HG02885 (cell line): Measurements from ENCODE around the gene TGM2.

Source experiments
- ATAC-seq: cut with Tn5 transposase; IDR thresholded peaks from one replicate; pipeline ENCODE4 v1.9.1; 2021; ENCODE audit warnings: mild to moderate bottlenecking; ENCODE audit not compliant: unreplicated experiment, poor library complexity

The TGM2 gene

GRCh38 chr20:38178581-38178980, 13.5 kb upstream of the TGM2 start:
- no peak for ATAC-seq

GRCh38 chr20:38178065-38178491, 13.0 kb upstream of the TGM2 start:
- ATAC-seq, result no peak

DNA sequence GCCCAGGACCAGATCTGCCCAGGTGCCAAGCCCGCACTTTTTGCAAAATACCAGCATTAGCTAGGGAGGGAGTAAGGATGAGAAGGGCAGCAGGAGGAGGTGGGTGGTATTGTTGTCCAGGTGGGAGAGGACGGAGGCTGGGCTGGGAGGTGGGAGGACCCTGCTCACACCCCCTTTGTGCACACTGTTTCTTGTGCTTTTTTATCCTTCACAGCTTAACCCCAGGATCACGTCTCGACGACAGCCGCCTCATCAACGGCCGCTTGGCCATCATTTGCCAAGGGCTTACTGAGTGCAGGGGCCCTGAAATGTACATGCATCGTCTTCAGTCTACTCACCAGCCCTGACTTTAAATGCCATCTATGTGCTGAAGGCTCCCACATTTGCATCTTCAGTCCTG, 12.1 kb upstream of the TGM2 start:
- ATAC-seq, result no peak

- ATAC-seq, result no peak
These were observed 10.5 kb upstream of the TGM2 start for GRCh38 chr20:38175304-38176180.

DNA sequence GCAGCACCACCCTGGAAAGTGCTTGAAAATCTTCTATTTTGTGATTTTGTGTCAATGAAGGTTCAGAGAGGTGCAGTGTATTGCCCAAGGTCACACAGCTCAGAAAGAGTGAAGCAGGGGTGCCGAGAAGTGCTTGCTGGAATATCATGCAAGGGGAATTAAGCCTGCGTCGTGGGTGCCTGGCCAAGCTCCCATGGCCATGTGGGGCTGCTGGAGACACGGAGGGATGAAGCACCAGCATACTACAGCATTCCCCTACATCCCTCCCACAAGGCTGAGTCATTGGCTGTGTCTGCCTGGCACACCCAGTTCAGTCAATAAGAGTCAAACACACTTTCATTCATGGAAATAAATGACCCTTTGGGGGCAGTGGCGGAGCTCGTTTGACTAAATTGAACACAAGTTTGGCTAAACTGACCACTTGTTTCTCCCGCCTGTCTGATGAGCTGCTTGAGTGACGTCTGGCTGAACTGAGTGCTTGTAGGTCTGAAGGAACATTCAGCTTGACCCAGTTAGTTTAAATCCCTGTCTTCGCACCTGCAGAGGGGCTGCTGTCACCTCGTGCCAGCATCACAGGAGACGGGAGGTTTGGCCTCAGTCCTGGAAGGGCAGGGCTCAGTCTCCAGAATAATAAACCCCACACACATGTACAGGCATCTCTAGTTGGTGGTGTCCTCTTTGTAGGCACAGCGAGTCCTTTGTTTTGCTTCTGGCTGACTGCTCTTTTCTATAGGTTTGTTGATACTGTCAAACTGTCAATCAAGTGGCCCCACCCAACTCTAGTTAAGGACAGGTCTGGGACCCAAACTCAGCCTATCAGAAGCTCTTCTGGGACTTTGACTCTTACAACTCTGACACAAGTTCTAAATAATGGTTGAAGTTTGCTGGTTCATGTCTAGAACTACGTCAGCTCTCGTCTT, 8.4 kb upstream of the TGM2 start:
- no peak for ATAC-seq

DNA sequence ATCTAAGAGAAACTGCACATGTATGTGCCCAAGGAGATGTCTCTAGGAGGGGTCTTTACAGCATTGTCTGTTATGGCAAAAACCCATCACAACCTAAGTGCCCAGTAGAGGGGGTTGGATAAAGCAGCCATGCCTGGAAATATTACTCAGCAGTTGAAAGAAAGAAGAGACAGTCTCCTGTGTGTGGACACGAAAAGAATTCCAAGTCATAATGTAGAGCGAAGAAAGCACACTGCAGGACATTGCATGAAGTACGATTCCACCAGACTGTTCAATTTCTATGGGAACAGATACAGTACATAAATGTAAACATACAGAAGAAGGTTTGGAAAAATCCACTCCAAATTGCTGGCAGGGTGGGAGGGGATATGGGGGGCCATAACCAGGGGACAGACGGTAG, 7.3 kb upstream of the TGM2 start:
- ATAC-seq, result no peak

GRCh38 chr20:38171675-38172043, 6.6 kb upstream of the TGM2 start:
- no peak for ATAC-seq

DNA sequence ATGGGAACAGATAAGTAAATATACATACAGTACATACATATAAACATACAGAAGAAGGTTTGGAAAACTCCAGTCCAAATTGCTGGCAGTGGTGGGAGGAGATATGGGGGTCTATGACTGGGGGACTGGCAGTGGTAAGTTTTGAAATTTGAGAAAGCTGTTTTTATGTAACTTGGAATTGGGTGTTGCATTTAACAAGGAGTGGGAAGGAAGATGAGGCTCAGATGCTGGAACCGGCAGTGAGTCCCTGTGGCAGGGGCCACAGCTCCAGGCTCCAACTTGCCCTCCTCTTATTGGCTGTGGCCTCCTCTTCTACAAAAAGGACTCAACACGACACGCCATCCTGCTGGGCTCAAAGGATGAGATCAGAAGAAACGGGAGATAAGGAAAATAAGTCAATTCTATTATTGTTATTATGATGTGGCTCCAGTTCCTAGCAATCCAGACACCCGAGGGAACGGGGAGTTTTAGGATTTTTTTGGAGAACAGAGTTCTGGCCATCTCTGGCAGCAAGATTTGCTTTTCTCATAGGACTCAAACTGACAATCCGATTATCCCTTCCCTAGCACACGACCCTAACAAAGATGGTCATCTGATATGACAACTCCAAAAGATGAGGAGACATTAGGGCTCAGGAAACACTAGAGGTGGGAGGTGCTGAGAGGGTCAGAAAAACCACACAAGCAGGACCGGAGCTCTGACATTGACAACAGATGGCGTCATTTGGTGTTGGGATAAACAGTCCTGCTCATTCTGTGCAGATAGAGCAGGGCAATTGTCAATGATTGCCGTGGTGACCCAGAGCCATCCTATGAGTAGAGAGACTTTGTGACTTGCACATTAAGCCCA, 6.0 kb upstream of the TGM2 start:
- no peak for ATAC-seq

- no peak for ATAC-seq
These were observed 5.3 kb upstream of the TGM2 start for GRCh38 chr20:38170219-38170825.

DNA sequence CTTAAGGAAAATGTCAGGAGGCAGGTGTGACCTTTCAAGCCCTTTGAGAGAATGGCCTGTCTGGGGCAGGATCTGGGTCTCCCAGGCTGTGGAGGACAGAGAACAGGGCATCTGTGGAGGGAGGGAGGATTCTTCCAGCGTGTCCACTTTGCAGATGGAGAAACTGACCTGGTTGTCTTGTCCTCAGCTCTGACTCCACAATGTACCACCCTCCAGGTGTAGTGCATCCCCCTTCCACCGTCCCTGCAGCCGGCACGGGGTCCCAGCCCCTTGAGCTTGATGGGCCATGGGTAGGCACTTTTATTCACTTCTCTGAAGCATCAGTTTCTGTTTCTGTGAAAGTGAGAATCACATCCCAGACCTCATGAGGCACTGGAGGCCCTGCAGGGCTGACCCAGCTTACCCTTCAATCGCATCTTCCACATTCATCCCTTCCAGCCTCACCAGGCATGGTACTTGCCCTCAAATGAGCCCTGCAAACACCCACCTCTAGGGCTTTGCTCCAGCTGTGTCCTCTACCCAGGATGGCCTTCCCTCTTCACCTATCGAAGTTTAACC, 4.6 kb upstream of the TGM2 start:
- no peak for ATAC-seq

GRCh38 chr20:38168791-38169589, 3.9 kb upstream of the TGM2 start:
- ATAC-seq, result no peak

GRCh38 chr20:38167851-38168760, 3.0 kb upstream of the TGM2 start:
- no peak for ATAC-seq

GRCh38 chr20:38167328-38167850, 2.3 kb upstream of the TGM2 start:
- ATAC-seq, result no peak

GRCh38 chr20:38166703-38167233, 1.7 kb upstream of the TGM2 start:
- ATAC-seq, result no peak

DNA sequence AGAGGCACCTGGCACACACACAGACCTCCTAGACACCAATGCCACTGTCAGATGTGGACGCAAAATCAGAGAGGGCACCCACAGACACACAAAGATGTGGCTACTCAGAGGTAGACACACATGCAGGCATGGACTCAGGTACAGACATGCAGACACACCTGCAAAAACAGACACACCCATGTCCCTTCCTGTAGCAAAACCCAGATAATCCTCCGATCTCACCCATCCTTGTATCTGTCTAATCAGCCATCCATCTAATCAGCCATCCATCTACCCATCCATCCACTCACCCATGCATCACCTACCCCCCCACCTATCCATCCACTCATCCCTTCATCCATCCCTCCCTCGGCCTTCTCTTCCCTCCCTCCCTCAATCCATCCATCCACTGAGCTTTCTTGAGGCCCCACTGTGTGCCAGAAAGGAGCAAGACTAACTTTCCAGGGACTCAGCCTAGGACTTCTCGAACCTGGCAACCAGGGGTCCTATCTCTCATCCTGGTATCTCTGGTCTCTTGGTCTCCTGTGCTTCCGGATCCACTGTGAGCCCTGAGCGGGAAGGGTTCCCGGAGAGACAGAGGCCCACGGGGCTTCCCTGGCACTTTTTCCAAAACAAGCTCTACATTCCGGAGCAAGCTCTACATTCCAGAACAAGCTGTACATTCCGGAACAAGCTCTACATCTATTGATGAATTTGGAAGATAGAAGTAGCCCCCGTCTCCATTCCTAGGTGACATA, 1.1 kb upstream of the TGM2 start:
- ATAC-seq, result no peak

GRCh38 chr20:38164624-38165088, 414 bp downstream of the TGM2 start:
- ATAC-seq, result no peak

GRCh38 chr20:38164069-38164468, 1.0 kb downstream of the TGM2 start:
- ATAC-seq, result no peak
